IMR-90 (cell line): ENCODE data around the gene RGS13. TPM values are rescaled to one million over a fixed set of nuclear protein-coding genes. Genes with fewer than 3 reads are reported as not detected.
A peak's percentile ranks its signal among the peaks of the same experiment; 100 is the strongest.

Experiments
- ATAC-seq: fragments of 200-7000 bp; cut with Tn5 transposase; 2 replicates; pipeline ENCODE4 v1.9.1; 2020; ENCODE audit warnings: low read depth, mild to moderate bottlenecking, moderate library complexity
- BruUV-seq: library from RNA; stranded (reverse); fragments of 400-500 nt; replicated peaks from 2 replicates; lab custom pipeline; 2021; lab: Mats Ljungman, UMichigan
- CTCF ChIA-PET: fragments of 300-600 bp; formaldehyde crosslinking; extraction: SDS; loops from one replicate; lab custom pipeline; 2021; ENCODE audit warnings: antibody characterized with exemption; lab: Yijun Ruan, JAX
- POLR2A ChIA-PET: fragments of 300-600 bp; sonication (Branson Sonifier 250); formaldehyde crosslinking; loops from one replicate; lab custom pipeline; 2022; ENCODE audit warnings: antibody characterized with exemption; ENCODE audit not compliant: unreplicated experiment; lab: Charles Lee
- DNase-seq: peaks from one replicate; pipeline ENCODE4 v3.0.0; 2013
- H2AFZ ChIP-seq: replicated peaks from 2 replicates; pipeline ENCODE3; 2013; ENCODE audit warnings: low read length, mild to moderate bottlenecking; ENCODE audit not compliant: poor library complexity
- H2AK5ac ChIP-seq: 2 replicates; pipeline ENCODE4 v1.6.1; 2013; ENCODE audit warnings: low read depth, low read length, inconsistent platforms
- H2AK9ac ChIP-seq: replicated peaks from 2 replicates; pipeline ENCODE3; 2013; ENCODE audit warnings: mild to moderate bottlenecking, low read depth, low read length, moderate library complexity; ENCODE audit not compliant: poor library complexity
- H2BK120ac ChIP-seq: 2 replicates; pipeline ENCODE4 v1.6.1; 2013; ENCODE audit warnings: low read depth, low read length, inconsistent platforms
- H2BK15ac ChIP-seq: 3 replicates; pipeline ENCODE4 v1.6.1; 2013; ENCODE audit warnings: low read depth, low read length, inconsistent platforms
- H2BK20ac ChIP-seq: 2 replicates; pipeline ENCODE4 v1.6.1; 2013; ENCODE audit warnings: low read depth, mild to moderate bottlenecking, inconsistent platforms, low read length, moderate library complexity
- H2BK5ac ChIP-seq: 2 replicates; pipeline ENCODE4 v1.6.1; 2013; ENCODE audit warnings: mild to moderate bottlenecking, low read depth, low read length, inconsistent platforms; ENCODE audit not compliant: poor library complexity, severe bottlenecking
- H3K14ac ChIP-seq: replicated peaks from 2 replicates; pipeline ENCODE4 v1.6.1; 2013; ENCODE audit warnings: low read depth, low read length, inconsistent platforms
- H3K18ac ChIP-seq: 2 replicates; pipeline ENCODE4 v1.6.1; 2013; ENCODE audit warnings: low read depth, low read length, control low read depth
- H3K23ac ChIP-seq: 2 replicates; pipeline ENCODE4 v1.6.1; 2013; ENCODE audit warnings: low read depth, low read length, inconsistent platforms
- H3K27ac ChIP-seq: 2 replicates; pipeline ENCODE4 v1.5.1; 2013; ENCODE audit warnings: mild to moderate bottlenecking, control low read depth, low read length; ENCODE audit not compliant: insufficient read depth
- H3K27me3 ChIP-seq: 2 replicates; pipeline ENCODE4 v1.6.1; 2013; ENCODE audit warnings: low read length; ENCODE audit not compliant: control insufficient read depth, insufficient read depth
- H3K36me3 ChIP-seq: 2 replicates; pipeline ENCODE4 v1.6.1; 2013; ENCODE audit warnings: low read length, mixed read lengths; ENCODE audit not compliant: control insufficient read depth, insufficient read depth
- H3K4ac ChIP-seq: 2 replicates; pipeline ENCODE4 v1.6.1; 2013; ENCODE audit warnings: low read depth, low read length, inconsistent platforms
- H3K4me1 ChIP-seq: 2 replicates; pipeline ENCODE4 v1.6.1; 2013; ENCODE audit warnings: low read length, mixed read lengths; ENCODE audit not compliant: control insufficient read depth, insufficient read depth
- H3K4me2 ChIP-seq: 2 replicates; pipeline ENCODE4 v1.6.1; 2013; ENCODE audit warnings: low read depth, mild to moderate bottlenecking, control low read depth, low read length, moderate library complexity
- H3K4me3 ChIP-seq: 2 replicates; pipeline ENCODE4 v1.5.1; 2013; ENCODE audit warnings: low read depth, mild to moderate bottlenecking, control low read depth, low read length, moderate library complexity; ENCODE audit not compliant: insufficient read depth
- H3K56ac ChIP-seq: 2 replicates; pipeline ENCODE4 v1.6.1; 2013; ENCODE audit warnings: low read length, inconsistent platforms; ENCODE audit not compliant: insufficient read depth; ENCODE audit errors: extremely low read depth
- H3K79me1 ChIP-seq, 2 experiments: 2 replicates each; pipeline ENCODE4 v1.6.1; 2013; ENCODE audit warnings: low read length in 2 of 2, inconsistent platforms in 1 of 2, low read depth in 1 of 2
- H3K9ac ChIP-seq: 2 replicates; pipeline ENCODE4 v1.6.1; 2013; ENCODE audit warnings: low read depth, low read length, control low read depth
- H3K9me1 ChIP-seq: 2 replicates; pipeline ENCODE4 v1.6.1; 2013; ENCODE audit warnings: low read length, inconsistent platforms; ENCODE audit not compliant: insufficient read depth
- H3K9me3 ChIP-seq: 2 replicates; pipeline ENCODE4 v1.6.1; 2013; ENCODE audit warnings: low read length; ENCODE audit not compliant: control insufficient read depth, insufficient read depth
- H4K20me1 ChIP-seq: 2 replicates; pipeline ENCODE4 v1.6.1; 2013; ENCODE audit warnings: low read length, inconsistent platforms; ENCODE audit not compliant: insufficient read depth
- H4K5ac ChIP-seq: 2 replicates; pipeline ENCODE4 v1.6.1; 2013; ENCODE audit warnings: mild to moderate bottlenecking, low read depth, low read length, control low read depth
- H4K8ac ChIP-seq, 2 experiments: 2 replicates each; pipeline ENCODE4 v1.6.1; 2013; ENCODE audit warnings: low read depth in 2 of 2, low read length in 2 of 2, control low read depth in 1 of 2, inconsistent platforms in 1 of 2
- H4K91ac ChIP-seq: 2 replicates; pipeline ENCODE4 v1.6.1; 2013; ENCODE audit warnings: low read depth, low read length, inconsistent platforms; ENCODE audit not compliant: insufficient read depth
- ELK1 ChIP-seq: fragments of 150-350 bp; IDR thresholded peaks from 2 replicates; pipeline ENCODE4 v1.6.1; 2016; ENCODE audit warnings: low read depth, mild to moderate bottlenecking, low read length, moderate library complexity, borderline replicate concordance
- FOS ChIP-seq: fragments of 150-350 bp; IDR thresholded peaks from 2 replicates; pipeline ENCODE4 v1.6.1; 2016; ENCODE audit warnings: low read depth, low read length
- MAFK ChIP-seq: IDR thresholded peaks from 2 replicates; pipeline ENCODE4 v1.6.1; 2012; ENCODE audit warnings: low read depth, low read length, improper control_type of control experiment
- MXI1 ChIP-seq: IDR thresholded peaks from 2 replicates; pipeline ENCODE4 v1.6.1; 2012; ENCODE audit warnings: low read depth, mild to moderate bottlenecking, low read length, moderate library complexity, borderline replicate concordance
- RCOR1 ChIP-seq: IDR thresholded peaks from 2 replicates; pipeline ENCODE4 v1.6.1; 2012; ENCODE audit warnings: mild to moderate bottlenecking, low read length, improper control_type of control experiment; ENCODE audit not compliant: insufficient replicate concordance
- RFX5 ChIP-seq: IDR thresholded peaks from 2 replicates; pipeline ENCODE4 v1.8.0; 2012; ENCODE audit warnings: low read depth, mild to moderate bottlenecking, low read length, moderate library complexity
- SMC3 ChIP-seq: fragments of 150-350 bp; IDR thresholded peaks from 2 replicates; pipeline ENCODE4 v1.6.1; 2016; ENCODE audit warnings: low read depth, mild to moderate bottlenecking, antibody characterized with exemption, low read length, moderate library complexity
- WGBS, 2 experiments: methylation state at CpG; one replicate each; pipeline versions ENCODE4 v1.1.5 to v1.1.7; 2013; ENCODE audit warnings: missing lambda C conversion rate in 2 of 2; ENCODE audit not compliant: insufficient read length in 1 of 2; ENCODE audit errors: extremely low coverage in 2 of 2; 5-methylcytosine and 5-hydroxymethylcytosine counted together
- dilution Hi-C: fragments of 300-500 bp; cut with HindIII; formaldehyde crosslinking; loops from one replicate; pipeline ENCODE4 v1.14.3; 2018; ENCODE audit warnings: low sequenced_read_pairs; ENCODE audit not compliant: unreplicated experiment
- in situ Hi-C: fragments of 300-500 bp; cut with MboI; formaldehyde crosslinking; loops from 3 replicates; pipeline ENCODE4 v1.14.3; 2019; ENCODE audit warnings: low sequenced_read_pairs, inconsistent platforms, mixed read lengths
- intact Hi-C: fragments of 100-400 bp; cut with micrococcal nuclease; formaldehyde crosslinking; loops from 2 replicates; pipeline ENCODE4 v1.10.0; 2022
- polyA plus RNA-seq, 3 experiments: library from polyadenylated mRNA; depleted of rRNA; stranded (reverse); fragments of >200 nt; gene quantifications; 2 replicates each; pipeline ENCODE4 v1.2.3, GENCODE V29; 2012; ENCODE audit warnings: low replicate concordance in 1 of 3
- total RNA-seq: library from RNA; depleted of rRNA; stranded (reverse); fragments of >200 nt; gene quantifications from 2 replicates; pipeline ENCODE4 v1.2.3, GENCODE V29; 2012

RGS13 gene
- total and polyA plus RNA-seq, 2 of the 4 experiments (the other 2 are of a cell fraction) = not detected

DNA sequence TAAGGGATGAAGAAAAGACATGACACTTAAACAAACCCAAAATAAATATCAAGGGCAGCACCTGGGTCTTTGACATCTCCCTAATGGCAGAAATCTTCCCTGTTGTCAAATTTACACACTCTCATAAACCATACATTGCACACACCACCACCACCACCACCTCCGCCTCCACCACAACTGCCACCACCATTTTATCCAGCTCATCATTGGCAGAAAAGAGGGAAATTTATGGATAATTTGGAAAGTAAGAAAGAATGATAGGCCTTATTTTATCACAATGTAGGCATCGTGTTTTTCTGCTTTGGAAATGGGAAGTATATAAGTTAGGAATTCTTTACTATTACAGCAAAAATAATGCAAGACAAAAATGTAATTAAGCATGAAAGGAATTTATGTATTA is 27.3 kb upstream of the RGS13 start:
- intact Hi-C loops (no loop called here), dilution Hi-C loops (no loop called here), in situ Hi-C loops (no loop called here)
- H2BK5ac ChIP-seq = no peak overlapping the region
- DNase-seq = no peak
- no peaks in the 10 kb centered on the region for H3K9me3 ChIP-seq
- no peak overlapping the region for H3K56ac ChIP-seq
- no peak overlapping the region for H3K27ac ChIP-seq
- no peaks in the 10 kb centered on the region for H4K20me1 ChIP-seq
- ATAC-seq = no peak
- ChIA-PET POLR2A (no interaction called here), CTCF (interaction anchor here (1.2 kb wide), 1 partner anchor 132 kb away, joined by 4 read pairs; no protein-coding TSS in a partner anchor)
- no peak overlapping the region for H4K8ac ChIP-seq
- H3K4me3 ChIP-seq = no peak overlapping the region
- no CpG with 5 or more reads among the region's 2 CpGs for WGBS, 2 experiments
- H3K4me2 ChIP-seq = no peak overlapping the region
- no peaks in the 10 kb centered on the region for H3K79me1 ChIP-seq
- H3K18ac ChIP-seq = no peak overlapping the region
- H3K9ac ChIP-seq = no peak overlapping the region
- H3K4me1 ChIP-seq = no peaks in the 10 kb centered on the region; the same call in 1 of the 2 replicates
- no peak overlapping the region for H3K4ac ChIP-seq
- H3K36me3 ChIP-seq = no peaks in the 10 kb centered on the region
- no peak overlapping the region for H4K5ac ChIP-seq
- no TSS peak for BruUV-seq
- H2AK5ac ChIP-seq = no peak overlapping the region
- no peak overlapping the region for H3K14ac ChIP-seq
- H2BK120ac ChIP-seq = no peak overlapping the region
- no peak overlapping the region for H2AK9ac ChIP-seq
- H4K91ac ChIP-seq = no peak overlapping the region
- no peak for TF ChIP-seq MAFK
- TF ChIP-seq FOS = no peak
- TF ChIP-seq RFX5 = no peak
- TF ChIP-seq ELK1 = no peak
- no peak for TF ChIP-seq RCOR1
- TF ChIP-seq SMC3 = no peak
- TF ChIP-seq MXI1 = no peak
- H3K23ac ChIP-seq = no peak overlapping the region
- peak overlapping the region; percentile 10; the same call in 1 of the 2 replicates for H2BK20ac ChIP-seq
- H3K27me3 ChIP-seq = no peaks in the 10 kb centered on the region
- H2BK15ac ChIP-seq = no peak overlapping the region
- H2AFZ ChIP-seq = no peak overlapping the region
- H3K9me1 ChIP-seq = no peaks in the 10 kb centered on the region
